ENCODE data around the gene TEF.

GRCh38 chr22:41377846-41378245, 3.9 kb upstream of the TEF start:
- TF ChIP-seq CTCF (conservative IDR thresholded peaks at IDR 0.05; ENCODE audit: low read length) (no peak), EZH2phosphoT487 (IDR thresholded peaks at IDR 0.05; ENCODE audit: borderline replicate concordance, low read depth, low read length) (no peak)
